AG09309 (cell line): ENCODE data around the gene XYLB.

ENCODE experiments used
- DNase-seq: peaks from one replicate; pipeline ENCODE4 v3.0.0-alpha.2; 2010; ENCODE audit warnings: low read depth
- H3K4me3 ChIP-seq: 2 replicates; pipeline ENCODE4 v1.5.1; 2011; ENCODE audit warnings: mild to moderate bottlenecking, low read depth, low read length, moderate library complexity; ENCODE audit not compliant: control insufficient read depth
- CTCF ChIP-seq: IDR thresholded peaks from 2 replicates; pipeline ENCODE4 v1.5.1; 2011; ENCODE audit warnings: mild to moderate bottlenecking, low read depth, low read length, inconsistent platforms; ENCODE audit not compliant: insufficient read depth, control insufficient read depth; ENCODE audit errors: missing control alignments

Gene XYLB

GRCh38 chr3:38446812-38447211 lies 100.2 kb downstream of the XYLB start:
- no peak overlapping the region for H3K4me3 ChIP-seq
- no peak for TF ChIP-seq CTCF
- no peak for DNase-seq

GRCh38 chr3:38450853-38451252 lies 104.3 kb downstream of the XYLB start:
- no peak for TF ChIP-seq CTCF
- no peak overlapping the region for H3K4me3 ChIP-seq
- DNase-seq: no peak

- peak within 1 kb of the TSS; percentile 74 for H3K4me3 ChIP-seq
- no peak for TF ChIP-seq CTCF
- no peak for DNase-seq
These were observed 106.7 kb downstream of the XYLB start, which contains the start of gene ACVR2B for GRCh38 chr3:38453075-38453912. TSS of gene ACVR2B (plus strand) at chr3:38453890. CDS start at chr3:38454323, 433 bp downstream.

GRCh38 chr3:38453913-38454177 lies 107.3 kb downstream of the XYLB start:
- H3K4me3 ChIP-seq: peak overlapping the region; percentile 74
- DNase-seq: no peak
- no peak for TF ChIP-seq CTCF

- H3K4me3 ChIP-seq: peak overlapping the region; percentile 74
- TF ChIP-seq CTCF: no peak
- DNase-seq: no peak
These were observed 107.7 kb downstream of the XYLB start for GRCh38 chr3:38454178-38454883.

- DNase-seq: no peak
- no peak for TF ChIP-seq CTCF
- peak overlapping the region; percentile 74 for H3K4me3 ChIP-seq
These were observed 108.5 kb downstream of the XYLB start for GRCh38 chr3:38454884-38455638.
